PFSK-1 (cell line): ENCODE measurements around the gene ITGA3.

Experiments used
- FOXP2 ChIP-seq: optimal IDR thresholded peaks from 2 replicates; pipeline ENCODE3; 2011; ENCODE audit warnings: borderline replicate concordance, control low read depth, inconsistent platforms; ENCODE audit not compliant: insufficient read depth; ENCODE audit errors: extremely low read length, extremely low read depth
- POLR2AphosphoS5 ChIP-seq: IDR thresholded peaks from 2 replicates; pipeline ENCODE4 v1.6.1; 2012; ENCODE audit warnings: low read depth, mild to moderate bottlenecking, control low read depth, low read length, moderate library complexity
- SIN3A ChIP-seq: IDR thresholded peaks from 2 replicates; pipeline ENCODE4 v1.6.1; 2012; ENCODE audit warnings: mild to moderate bottlenecking, low read length, moderate library complexity, borderline replicate concordance; ENCODE audit not compliant: insufficient read depth
- TAF1 ChIP-seq: IDR thresholded peaks from 2 replicates; pipeline ENCODE4 v1.6.1; 2012; ENCODE audit warnings: low read length, control low read depth, borderline replicate concordance; ENCODE audit not compliant: insufficient read depth
- TF ChIP-seq, protein P1 (sequence below), 2 experiments: IDR thresholded peaks; 2 replicates each; pipeline versions ENCODE4 v1.6.1 to v1.8.0; 2011 to 2012; ENCODE audit warnings: low read depth in 2 of 2, low read length in 2 of 2, control low read depth in 1 of 2, inconsistent platforms in 1 of 2, mild to moderate bottlenecking in 1 of 2, moderate library complexity in 1 of 2; ENCODE audit not compliant: insufficient read depth in 1 of 2

The ITGA3 gene

DNA sequence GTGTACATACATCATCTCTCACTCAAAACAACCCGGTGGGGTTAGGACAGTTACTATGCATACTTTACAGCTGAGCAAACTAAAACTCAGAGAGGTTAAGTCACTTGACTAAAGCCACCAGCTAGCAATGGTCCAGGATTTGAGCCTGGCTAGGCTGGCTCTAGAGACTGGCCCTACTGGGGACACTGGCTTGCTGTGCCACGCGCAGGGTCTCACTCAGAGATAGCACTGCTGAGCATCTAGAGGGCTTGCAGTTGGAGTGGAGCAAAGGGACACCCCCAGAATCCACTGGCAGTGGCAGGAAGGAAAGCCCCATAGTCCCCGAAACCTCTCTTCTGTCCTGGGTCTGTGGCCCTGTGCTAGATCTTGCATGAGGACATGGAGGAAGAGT lies 62.9 kb downstream of the ITGA3 start:
- TF ChIP-seq TAF1 (no peak), FOXP2 (no peak), POLR2AphosphoS5 (no peak), SIN3A (no peak)
- TF ChIP-seq, protein P1, sequence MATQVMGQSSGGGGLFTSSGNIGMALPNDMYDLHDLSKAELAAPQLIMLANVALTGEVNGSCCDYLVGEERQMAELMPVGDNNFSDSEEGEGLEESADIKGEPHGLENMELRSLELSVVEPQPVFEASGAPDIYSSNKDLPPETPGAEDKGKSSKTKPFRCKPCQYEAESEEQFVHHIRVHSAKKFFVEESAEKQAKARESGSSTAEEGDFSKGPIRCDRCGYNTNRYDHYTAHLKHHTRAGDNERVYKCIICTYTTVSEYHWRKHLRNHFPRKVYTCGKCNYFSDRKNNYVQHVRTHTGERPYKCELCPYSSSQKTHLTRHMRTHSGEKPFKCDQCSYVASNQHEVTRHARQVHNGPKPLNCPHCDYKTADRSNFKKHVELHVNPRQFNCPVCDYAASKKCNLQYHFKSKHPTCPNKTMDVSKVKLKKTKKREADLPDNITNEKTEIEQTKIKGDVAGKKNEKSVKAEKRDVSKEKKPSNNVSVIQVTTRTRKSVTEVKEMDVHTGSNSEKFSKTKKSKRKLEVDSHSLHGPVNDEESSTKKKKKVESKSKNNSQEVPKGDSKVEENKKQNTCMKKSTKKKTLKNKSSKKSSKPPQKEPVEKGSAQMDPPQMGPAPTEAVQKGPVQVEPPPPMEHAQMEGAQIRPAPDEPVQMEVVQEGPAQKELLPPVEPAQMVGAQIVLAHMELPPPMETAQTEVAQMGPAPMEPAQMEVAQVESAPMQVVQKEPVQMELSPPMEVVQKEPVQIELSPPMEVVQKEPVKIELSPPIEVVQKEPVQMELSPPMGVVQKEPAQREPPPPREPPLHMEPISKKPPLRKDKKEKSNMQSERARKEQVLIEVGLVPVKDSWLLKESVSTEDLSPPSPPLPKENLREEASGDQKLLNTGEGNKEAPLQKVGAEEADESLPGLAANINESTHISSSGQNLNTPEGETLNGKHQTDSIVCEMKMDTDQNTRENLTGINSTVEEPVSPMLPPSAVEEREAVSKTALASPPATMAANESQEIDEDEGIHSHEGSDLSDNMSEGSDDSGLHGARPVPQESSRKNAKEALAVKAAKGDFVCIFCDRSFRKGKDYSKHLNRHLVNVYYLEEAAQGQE (IDR thresholded peaks at IDR 0.05; ENCODE audit: insufficient read depth in 1 of 2, low read depth in 2 of 2, low read length in 2 of 2): no peak

DNA sequence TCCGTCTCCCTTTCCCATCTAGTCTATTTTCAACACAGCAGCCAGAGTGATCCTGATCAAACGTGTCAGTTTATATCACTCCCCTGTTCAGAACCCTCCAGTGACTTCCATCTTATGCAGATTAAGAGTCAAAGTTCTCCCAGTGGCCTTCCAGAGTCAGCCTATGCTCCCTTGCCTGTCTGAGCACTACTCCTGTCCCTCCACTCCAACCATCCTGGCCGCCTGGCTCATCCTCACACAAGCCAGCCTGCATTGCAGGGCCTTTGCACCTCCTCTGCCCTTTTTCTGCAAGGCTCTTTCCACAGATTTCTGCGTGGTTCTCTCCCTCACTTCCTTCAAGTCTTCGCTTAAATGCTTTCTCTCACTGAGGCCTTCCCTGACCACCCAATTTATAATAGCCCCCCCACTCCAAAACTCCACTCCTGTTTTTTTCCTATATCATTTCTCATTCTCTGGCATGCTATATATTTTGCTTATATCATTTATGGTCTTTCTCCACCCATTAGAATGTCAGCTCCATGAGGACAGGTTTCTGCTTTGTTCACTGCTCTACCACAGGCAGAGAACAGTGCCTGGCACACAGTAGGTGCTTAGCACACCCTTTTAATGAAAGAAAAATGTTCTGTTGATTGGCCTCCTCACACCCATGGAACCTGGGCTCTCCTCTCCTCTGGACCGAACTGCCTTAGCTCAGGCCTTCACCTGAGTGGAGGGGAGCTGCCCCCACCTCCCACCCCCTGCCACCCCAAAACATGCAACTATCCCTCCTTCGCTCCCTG lies 64.8 kb downstream of the ITGA3 start:
- no peak for TF ChIP-seq POLR2AphosphoS5
- no peak for TF ChIP-seq FOXP2
- TF ChIP-seq, protein P1 (IDR thresholded peaks at IDR 0.05; ENCODE audit: insufficient read depth in 1 of 2, low read depth in 2 of 2, low read length in 2 of 2): no peak
- TF ChIP-seq TAF1: no peak
- no peak for TF ChIP-seq SIN3A

DNA sequence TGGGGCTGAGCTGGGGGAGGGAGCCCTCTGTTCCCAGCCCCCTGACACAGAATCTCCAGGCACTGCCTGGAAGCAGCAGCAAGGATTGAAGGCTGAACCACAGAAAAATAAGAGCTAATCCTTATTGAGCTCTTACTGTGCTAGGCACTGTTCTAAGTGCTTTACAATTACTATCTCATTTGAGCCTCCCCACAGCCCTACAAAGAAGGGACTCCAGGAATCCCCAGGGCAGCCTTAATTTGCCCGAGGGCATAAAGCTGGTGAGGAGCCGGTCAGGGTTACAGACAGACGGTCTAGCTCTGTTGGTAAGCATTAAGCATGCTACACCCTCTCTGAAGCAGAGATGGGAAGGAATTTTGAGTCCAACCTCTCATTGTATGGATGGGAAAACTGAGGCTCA lies 67.0 kb downstream of the ITGA3 start:
- no peak for TF ChIP-seq SIN3A
- no peak for TF ChIP-seq TAF1
- TF ChIP-seq POLR2AphosphoS5: no peak
- TF ChIP-seq FOXP2: no peak
- TF ChIP-seq, protein P1 (IDR thresholded peaks at IDR 0.05; ENCODE audit: insufficient read depth in 1 of 2, low read depth in 2 of 2, low read length in 2 of 2): no peak

DNA sequence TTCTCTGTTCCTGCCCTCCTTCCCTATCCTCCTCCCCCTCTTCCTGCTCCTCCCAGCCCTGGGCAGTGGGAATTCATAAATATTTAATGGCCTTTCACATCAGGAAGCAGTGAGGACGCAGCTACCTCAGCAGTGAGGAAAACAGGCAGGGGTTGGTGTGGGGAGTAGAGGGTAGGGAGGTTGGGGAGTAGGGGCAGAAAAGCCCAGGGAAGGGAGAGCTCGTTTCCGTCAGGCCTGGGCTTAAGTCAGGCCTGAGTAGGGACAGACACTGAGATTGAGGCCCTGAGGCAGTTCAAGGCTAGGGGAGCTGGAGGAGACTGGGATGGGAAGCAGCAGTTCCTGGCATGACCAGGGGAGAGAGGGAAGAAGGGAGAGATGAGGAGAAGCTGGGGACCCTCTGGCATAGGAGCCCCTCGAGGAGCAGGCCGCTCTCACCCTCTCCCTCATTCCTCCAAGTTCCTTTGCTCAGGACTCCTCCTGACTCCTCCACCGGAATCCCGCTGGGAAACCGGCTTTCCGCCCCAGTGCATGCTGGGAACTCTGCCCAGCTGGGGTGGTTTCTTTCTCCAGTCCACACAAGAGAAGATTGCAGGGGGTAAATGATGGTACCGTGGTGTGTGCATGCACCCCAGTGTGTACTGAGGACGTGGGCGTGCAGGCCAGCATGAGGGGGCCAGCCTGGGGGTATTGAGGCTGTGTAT lies 67.9 kb downstream of the ITGA3 start:
- TF ChIP-seq, protein P1 (IDR thresholded peaks at IDR 0.05; ENCODE audit: insufficient read depth in 1 of 2, low read depth in 2 of 2, low read length in 2 of 2): 0 out of 4 replicates have a peak, but pooled peaks of 1 of the 2 experiments have one; percentile 19
- TF ChIP-seq TAF1 (no peak), SIN3A (no peak), POLR2AphosphoS5 (peak; percentile 78; the same call in 1 of the 2 replicates), FOXP2 (peak; percentile 35)
